Stimulated activated CD4-positive, alpha-beta T cell treated with anti-CD3 and anti-CD28 coated beads, Interleukin-2, amount 100 ng/mL, for 24 hours (primary cell): ENCODE data around the gene HLF.

Experiments
- DNase-seq, 2 donors: peaks; one replicate each; pipeline ENCODE4 v3.0.0-alpha.2; 2020

Gene HLF

GRCh38 chr17:55275894-55276804 is 11.4 kb downstream of the HLF start:
- no peak for DNase-seq

GRCh38 chr17:55278173-55278961 is 13.6 kb downstream of the HLF start:
- DNase-seq = no peak

- DNase-seq = no peak
Measured at GRCh38 chr17:55279203-55279602, 14.4 kb downstream of the HLF start.

GRCh38 chr17:55279788-55280187 is 15.0 kb downstream of the HLF start:
- no peak for DNase-seq

- DNase-seq = no peak
Measured at GRCh38 chr17:55280212-55280611, 15.5 kb downstream of the HLF start.

- no peak for DNase-seq
Measured at GRCh38 chr17:55281649-55282378, 17.1 kb downstream of the HLF start.

GRCh38 chr17:55282379-55282702 is 17.6 kb downstream of the HLF start:
- no peak for DNase-seq

GRCh38 chr17:55282741-55283140 is 18.0 kb downstream of the HLF start:
- DNase-seq = no peak

GRCh38 chr17:55283256-55283965 is 18.7 kb downstream of the HLF start:
- DNase-seq = no peak

GRCh38 chr17:55284001-55284884 is 19.5 kb downstream of the HLF start:
- no peak for DNase-seq

- DNase-seq = no peak
Measured at GRCh38 chr17:55284944-55285339, 20.2 kb downstream of the HLF start.

- DNase-seq = no peak
Measured at GRCh38 chr17:55285340-55286301, 20.9 kb downstream of the HLF start.

GRCh38 chr17:55286681-55287589 is 22.2 kb downstream of the HLF start:
- no peak for DNase-seq

- no peak for DNase-seq
Measured at GRCh38 chr17:55288356-55289105, 23.8 kb downstream of the HLF start.

GRCh38 chr17:55289106-55289446 is 24.3 kb downstream of the HLF start:
- no peak for DNase-seq

- DNase-seq = no peak
Measured at GRCh38 chr17:55289978-55290377, 25.2 kb downstream of the HLF start.

GRCh38 chr17:55290492-55291113 is 25.8 kb downstream of the HLF start:
- DNase-seq = no peak

- no peak for DNase-seq
Measured at GRCh38 chr17:55291114-55291507, 26.4 kb downstream of the HLF start.
